ENCODE measurements around the gene CDC34.
"Not testable (repeated sequence)": the region's sequence is repeated elsewhere in the genome, so short reads cannot be mapped to it uniquely, and the experiment has no call there.

The CDC34 gene

GRCh38 chr19:582497-583197, 51.1 kb downstream of the CDC34 start:
- H3K27ac ChIP-seq, result no peak overlapping the region
- DNase-seq (ENCODE audit: low read depth, low spot score), result no peak

GRCh38 chr19:583198-583967, 51.8 kb downstream of the CDC34 start:
- DNase-seq (ENCODE audit: low read depth, low spot score), result no peak
- no peak overlapping the region for H3K27ac ChIP-seq

- no peak overlapping the region for H3K27ac ChIP-seq
- DNase-seq (ENCODE audit: low read depth, low spot score), result no peak
Observed at GRCh38 chr19:583968-584239, 52.3 kb downstream of the CDC34 start.

GRCh38 chr19:584240-585001, 52.9 kb downstream of the CDC34 start:
- no peak for DNase-seq (ENCODE audit: low read depth, low spot score)
- no peak overlapping the region for H3K27ac ChIP-seq

GRCh38 chr19:585146-585545, 53.6 kb downstream of the CDC34 start:
- not testable (repeated sequence) for DNase-seq (ENCODE audit: low read depth, low spot score); H3K27ac ChIP-seq

- no peak overlapping the region for H3K27ac ChIP-seq
- DNase-seq (ENCODE audit: low read depth, low spot score), result no peak
Observed at GRCh38 chr19:585551-586110, 54.1 kb downstream of the CDC34 start.

GRCh38 chr19:588093-588740, 56.7 kb downstream of the CDC34 start:
- DNase-seq (ENCODE audit: low read depth, low spot score), result no peak
- no peak overlapping the region for H3K27ac ChIP-seq

GRCh38 chr19:588741-589692, 57.5 kb downstream of the CDC34 start:
- H3K27ac ChIP-seq, result no peak overlapping the region

GRCh38 chr19:589693-590395, 58.3 kb downstream of the CDC34 start, which contains the start of gene HCN2:
TSS of gene HCN2 (plus strand) at chr19:589881. CDS start at chr19:589946, 65 bp downstream.
- DNase-seq (ENCODE audit: low read depth, low spot score), result no peak
- no peak within 1 kb of the TSS for H3K27ac ChIP-seq

More at GRCh38 chr19:588741-589692, 57.5 kb downstream of the CDC34 start:
- DNase-seq (ENCODE audit: low read depth, low spot score), result no peak

- DNase-seq (ENCODE audit: low read depth, low spot score), result no peak
- H3K27ac ChIP-seq, result no peak overlapping the region
Observed at GRCh38 chr19:590396-590745, 58.8 kb downstream of the CDC34 start.

GRCh38 chr19:590750-591098, 59.2 kb downstream of the CDC34 start:
- no peak for DNase-seq (ENCODE audit: low read depth, low spot score)
- H3K27ac ChIP-seq, result no peak overlapping the region

GRCh38 chr19:591099-591958, 59.8 kb downstream of the CDC34 start:
- no peak for DNase-seq (ENCODE audit: low read depth, low spot score)

More at GRCh38 chr19:591099-591958, 59.8 kb downstream of the CDC34 start:
- H3K27ac ChIP-seq, result no peak overlapping the region
